ENCODE data around the gene MAP2K4.
A peak's percentile ranks its signal among the peaks of the same experiment; 100 is the strongest.

The MAP2K4 gene

GRCh38 chr17:12021623-12022140 lies 1.0 kb downstream of the MAP2K4 start:
- DNase-seq (no peak), ATAC-seq (no peak)
- Mint-ChIP-seq H3K27me3 (peaks cover 10% of the 10 kb centered on the region), H3K4me3 (peak overlapping the region; percentile 79 to 80), H3K4me1 (peaks cover 50% of the 10 kb centered on the region), H3K27ac (peak overlapping the region; percentile 65 to 90), H3K9me3 (no peaks in the 10 kb centered on the region)

- Mint-ChIP-seq H3K4me1 (peaks cover 56% of the 10 kb centered on the region), H3K27me3 (peaks cover 10% of the 10 kb centered on the region), H3K4me3 (peak overlapping the region; percentile 66 to 80), H3K27ac (no peak overlapping the region), H3K9me3 (no peaks in the 10 kb centered on the region)
- no peak for ATAC-seq
- no peak for DNase-seq
These were observed 1.6 kb downstream of the MAP2K4 start for GRCh38 chr17:12022310-12022709.

DNA sequence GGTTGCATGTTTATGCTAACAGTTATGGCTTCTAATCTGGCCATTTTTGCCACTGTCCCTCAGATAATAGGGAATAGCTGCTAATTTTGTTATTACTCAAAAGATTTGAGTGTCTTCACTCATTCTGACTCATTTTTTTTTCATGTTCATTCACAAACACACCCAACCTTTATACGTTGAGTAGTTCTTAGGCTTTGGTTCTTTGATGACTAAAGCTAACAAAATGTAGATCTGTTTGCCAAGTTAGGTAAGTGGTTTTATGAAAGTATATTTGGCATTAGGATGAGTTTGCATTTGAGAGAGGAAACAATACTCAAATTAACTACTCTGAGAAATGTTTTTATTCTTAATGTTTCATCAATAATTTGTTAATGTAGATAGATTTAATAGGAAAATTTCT lies 3.6 kb downstream of the MAP2K4 start:
- Mint-ChIP-seq H3K4me3 (no peak overlapping the region), H3K4me1 (peaks cover 74% of the 10 kb centered on the region), H3K27ac (no peak overlapping the region), H3K9me3 (no peaks in the 10 kb centered on the region), H3K27me3 (peaks cover 10% of the 10 kb centered on the region)
- no peak for ATAC-seq
- no peak for DNase-seq

- no peaks in the 10 kb centered on the region for H3K9me3 Mint-ChIP-seq
- no peaks in the 10 kb centered on the region for H3K27me3 Mint-ChIP-seq
- H3K27ac Mint-ChIP-seq: no peak overlapping the region
- no peak for DNase-seq
- peaks cover 79% of the 10 kb centered on the region for H3K4me1 Mint-ChIP-seq
- ATAC-seq: no peak
- H3K4me3 Mint-ChIP-seq: no peak overlapping the region
These were observed 7.0 kb downstream of the MAP2K4 start for GRCh38 chr17:12027658-12028057.

DNA sequence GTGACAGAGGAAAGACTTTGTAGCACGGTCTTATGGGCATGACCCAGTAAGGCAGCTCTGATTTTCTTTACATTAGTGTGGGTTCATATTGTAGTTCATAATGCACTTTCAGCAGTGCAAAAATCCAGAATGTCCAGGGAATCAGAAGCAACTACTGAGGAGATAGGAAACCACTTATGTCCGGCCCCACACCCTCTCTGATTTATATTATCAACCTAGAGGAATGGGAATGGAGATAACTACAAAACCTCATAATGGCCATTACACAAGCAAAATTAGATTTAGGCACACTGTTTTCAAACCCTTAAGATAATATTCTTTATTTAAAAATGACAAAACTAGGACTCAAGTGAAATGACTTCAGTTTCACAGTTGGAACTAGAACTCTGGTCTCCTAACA lies 7.9 kb downstream of the MAP2K4 start:
- ATAC-seq (no peak), DNase-seq (no peak)
- H3K4me1 Mint-ChIP-seq: peaks cover 74% of the 10 kb centered on the region
- no peak overlapping the region for H3K27ac Mint-ChIP-seq
- H3K4me3 Mint-ChIP-seq: no peak overlapping the region
- H3K27me3 Mint-ChIP-seq: no peaks in the 10 kb centered on the region
- no peaks in the 10 kb centered on the region for H3K9me3 Mint-ChIP-seq

GRCh38 chr17:12034538-12034937 lies 13.9 kb downstream of the MAP2K4 start:
- DNase-seq (no peak), ATAC-seq (no peak)
- Mint-ChIP-seq H3K27ac (peak overlapping the region; percentile 48 to 79), H3K4me1 (peaks cover 62% of the 10 kb centered on the region), H3K9me3 (no peaks in the 10 kb centered on the region), H3K4me3 (no peak overlapping the region), H3K27me3 (no peaks in the 10 kb centered on the region)

DNA sequence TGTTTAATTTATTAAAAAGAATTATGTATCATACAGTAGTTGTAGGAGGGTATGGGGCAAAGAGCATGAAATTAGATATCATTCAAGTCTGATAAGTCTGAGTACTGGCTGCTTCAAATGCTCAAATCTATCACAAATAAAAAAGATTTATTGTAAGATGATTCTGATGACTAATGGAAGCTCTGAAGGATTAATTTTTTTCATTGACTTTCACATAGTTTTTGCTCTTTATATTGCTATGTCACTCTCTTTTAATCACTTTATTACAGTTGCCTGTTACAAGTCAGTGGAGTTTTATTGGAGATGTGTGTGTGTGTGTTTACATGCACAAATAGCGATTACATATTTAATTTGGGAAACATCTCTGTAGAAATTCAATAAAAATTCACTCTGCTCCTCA lies 15.0 kb downstream of the MAP2K4 start:
- Mint-ChIP-seq H3K4me3 (no peak overlapping the region), H3K27me3 (no peaks in the 10 kb centered on the region)

DNA sequence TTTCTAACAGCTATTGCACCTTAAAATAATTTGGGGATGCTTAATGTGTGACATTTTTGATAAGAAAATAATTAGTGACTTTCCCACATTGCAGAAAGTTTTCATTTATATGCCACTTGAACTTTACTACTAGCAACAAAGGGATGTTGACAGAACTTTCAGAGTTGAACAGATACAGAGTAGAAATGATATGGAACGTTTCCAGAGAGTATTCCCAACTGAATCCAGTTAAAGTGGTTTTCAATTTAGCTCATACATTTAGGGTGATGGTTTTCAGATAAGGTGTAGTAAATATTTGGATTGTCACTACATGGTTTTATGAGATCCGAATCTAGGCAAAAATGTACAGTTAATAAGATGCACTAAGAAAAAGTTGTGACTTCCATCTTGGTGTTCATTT lies 17.3 kb downstream of the MAP2K4 start:
- H3K4me3 Mint-ChIP-seq: no peak overlapping the region
- H3K27ac Mint-ChIP-seq: no peak overlapping the region
- ATAC-seq: no peak
- peaks cover 70% of the 10 kb centered on the region for H3K4me1 Mint-ChIP-seq
- H3K9me3 Mint-ChIP-seq: no peaks in the 10 kb centered on the region
- H3K27me3 Mint-ChIP-seq: no peaks in the 10 kb centered on the region
- no peak for DNase-seq

More for the DNA sequence above, 15.0 kb downstream of the MAP2K4 start:
- H3K4me1 Mint-ChIP-seq: peaks cover 62% of the 10 kb centered on the region
- ATAC-seq: no peak
- no peaks in the 10 kb centered on the region for H3K9me3 Mint-ChIP-seq
- no peak overlapping the region for H3K27ac Mint-ChIP-seq
- DNase-seq: no peak

DNA sequence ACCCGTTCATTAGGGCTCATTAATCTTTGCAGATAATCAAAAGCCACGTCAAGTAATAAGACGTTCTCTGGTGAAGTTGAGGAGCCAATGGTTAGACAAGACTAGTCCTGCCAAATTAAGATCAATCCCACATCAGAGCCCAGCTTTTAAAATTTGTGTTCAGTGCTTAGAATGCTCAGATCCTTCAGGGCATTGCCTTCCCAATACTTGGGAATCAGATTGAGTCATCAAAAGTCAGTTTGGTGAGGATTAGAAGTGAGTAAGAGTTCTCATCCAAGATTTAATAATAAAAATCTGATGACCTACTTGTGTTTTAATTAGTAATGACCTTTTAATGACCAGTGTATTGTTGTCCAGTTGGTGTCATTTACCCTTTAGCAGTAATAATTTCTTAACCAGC lies 19.8 kb downstream of the MAP2K4 start:
- ATAC-seq (no peak), DNase-seq (no peak)
- H3K27ac Mint-ChIP-seq: no peak overlapping the region
- no peaks in the 10 kb centered on the region for H3K27me3 Mint-ChIP-seq
- H3K4me3 Mint-ChIP-seq: no peak overlapping the region
- no peaks in the 10 kb centered on the region for H3K9me3 Mint-ChIP-seq
- peaks cover 83% of the 10 kb centered on the region for H3K4me1 Mint-ChIP-seq

DNA sequence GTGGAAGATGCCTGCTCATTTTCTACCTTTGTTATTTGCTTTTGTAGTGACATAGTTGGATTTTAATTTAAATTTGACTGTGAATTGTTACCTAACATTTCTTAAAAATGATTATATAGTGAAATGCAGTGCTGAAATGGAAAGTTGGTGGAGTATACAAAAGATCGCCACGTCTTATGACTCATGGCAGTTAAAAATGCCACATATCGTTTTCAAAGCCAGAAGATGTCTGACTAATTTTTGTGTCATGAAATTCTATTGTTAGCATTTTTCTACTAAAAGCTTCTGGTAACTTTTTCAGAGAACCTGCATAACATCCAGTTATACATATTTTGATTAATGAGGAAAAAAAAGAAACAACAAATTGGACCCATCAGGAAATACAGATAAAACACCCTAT lies 20.6 kb downstream of the MAP2K4 start:
- peak overlapping the region in 1 of 2 donors; percentile 89 for H3K27ac Mint-ChIP-seq
- no peaks in the 10 kb centered on the region for H3K27me3 Mint-ChIP-seq
- ATAC-seq (peak; percentile 63), DNase-seq (no peak)
- peak overlapping the region; percentile 36 to 73 for H3K4me3 Mint-ChIP-seq
- H3K9me3 Mint-ChIP-seq: no peaks in the 10 kb centered on the region
- H3K4me1 Mint-ChIP-seq: peaks cover 90% of the 10 kb centered on the region

- Mint-ChIP-seq H3K27me3 (no peaks in the 10 kb centered on the region), H3K4me3 (no peak overlapping the region), H3K27ac (no peak overlapping the region), H3K9me3 (no peaks in the 10 kb centered on the region), H3K4me1 (peaks cover 91% of the 10 kb centered on the region)
- DNase-seq: no peak
- ATAC-seq: no peak
These were observed 23.0 kb downstream of the MAP2K4 start for GRCh38 chr17:12043702-12044101.

- Mint-ChIP-seq H3K9me3 (no peaks in the 10 kb centered on the region), H3K4me1 (peaks cover 91% of the 10 kb centered on the region), H3K27me3 (no peaks in the 10 kb centered on the region), H3K4me3 (no peak overlapping the region), H3K27ac (no peak overlapping the region)
- no peak for ATAC-seq
- no peak for DNase-seq
These were observed 26.1 kb downstream of the MAP2K4 start for GRCh38 chr17:12046786-12047185.

DNA sequence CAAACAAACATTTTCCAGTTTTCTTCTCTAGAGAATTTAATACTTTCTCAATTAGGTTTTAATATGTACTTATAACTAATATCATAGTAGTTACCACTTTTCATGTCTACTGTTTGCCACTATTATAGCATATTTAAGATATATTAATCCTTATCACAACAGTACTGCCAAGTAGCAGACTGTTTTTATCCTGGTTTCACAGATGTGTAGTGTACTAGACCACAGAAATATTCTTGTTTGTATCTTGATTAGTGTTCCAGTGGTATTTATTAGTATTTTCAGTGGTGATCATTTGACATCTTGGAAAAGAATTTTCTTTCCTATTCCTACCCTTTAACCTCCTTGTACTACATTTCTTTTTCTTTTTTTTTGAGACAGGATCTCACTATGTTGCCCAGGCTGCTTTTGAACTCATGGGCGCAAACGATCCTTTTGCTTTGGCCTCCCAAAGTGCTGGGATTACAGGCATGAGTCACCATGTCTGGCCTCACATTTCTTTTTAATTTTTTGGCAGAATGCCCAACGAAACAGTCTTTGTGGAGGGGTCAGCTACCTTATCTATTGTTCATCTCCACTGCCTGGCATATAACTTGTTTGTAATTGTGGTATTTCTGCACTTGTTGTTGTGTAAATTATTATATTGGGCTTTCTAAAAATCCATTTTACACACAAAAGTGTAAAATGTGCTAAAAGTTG lies 27.2 kb downstream of the MAP2K4 start:
- ATAC-seq: no peak
- no peak for DNase-seq
- Mint-ChIP-seq H3K27ac (peak overlapping the region in 1 of 2 donors; percentile 11), H3K27me3 (no peaks in the 10 kb centered on the region), H3K4me1 (peaks cover 91% of the 10 kb centered on the region), H3K4me3 (peak overlapping the region in 1 of 2 donors; percentile 24), H3K9me3 (no peaks in the 10 kb centered on the region)

GRCh38 chr17:12048843-12049473 lies 28.3 kb downstream of the MAP2K4 start:
- H3K27ac Mint-ChIP-seq: no peak overlapping the region
- peaks cover 92% of the 10 kb centered on the region for H3K4me1 Mint-ChIP-seq
- no peaks in the 10 kb centered on the region for H3K27me3 Mint-ChIP-seq
- H3K9me3 Mint-ChIP-seq: no peaks in the 10 kb centered on the region
- H3K4me3 Mint-ChIP-seq: peak overlapping the region; percentile 22 to 42
- DNase-seq (no peak), ATAC-seq (peak; percentile 55)

DNA sequence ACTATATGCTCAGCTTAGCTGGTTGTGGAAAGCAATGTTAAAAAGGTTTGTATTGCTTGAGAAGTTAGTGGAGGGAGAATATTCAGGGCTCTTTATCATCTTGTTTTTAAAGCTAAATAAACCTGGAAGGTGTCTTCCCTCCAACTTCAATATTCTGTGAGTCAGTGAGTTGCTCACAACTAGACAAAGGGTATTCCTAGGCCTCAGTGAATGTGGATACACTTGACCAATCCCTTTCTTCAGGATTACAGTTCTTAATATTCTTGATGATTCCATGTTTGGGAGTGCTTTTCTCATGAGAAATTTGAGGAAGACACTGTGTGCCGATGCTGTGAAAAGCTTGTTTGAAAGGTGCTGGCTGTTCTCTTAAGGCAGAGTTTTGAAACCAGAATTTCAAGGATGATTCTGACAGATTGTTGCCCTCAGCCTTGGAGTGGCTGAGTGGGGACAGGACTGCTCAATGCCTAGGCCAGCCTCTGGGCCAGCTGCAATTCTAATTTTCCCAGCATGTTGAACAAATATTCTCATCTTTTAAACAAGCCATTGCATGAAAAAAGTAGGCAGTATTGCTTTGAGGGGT lies 30.1 kb downstream of the MAP2K4 start:
- ATAC-seq (no peak), DNase-seq (no peak)
- H3K27ac Mint-ChIP-seq: no peak overlapping the region
- H3K9me3 Mint-ChIP-seq: no peaks in the 10 kb centered on the region
- H3K4me3 Mint-ChIP-seq: no peak overlapping the region
- no peaks in the 10 kb centered on the region for H3K27me3 Mint-ChIP-seq
- peaks cover 94% of the 10 kb centered on the region for H3K4me1 Mint-ChIP-seq

DNA sequence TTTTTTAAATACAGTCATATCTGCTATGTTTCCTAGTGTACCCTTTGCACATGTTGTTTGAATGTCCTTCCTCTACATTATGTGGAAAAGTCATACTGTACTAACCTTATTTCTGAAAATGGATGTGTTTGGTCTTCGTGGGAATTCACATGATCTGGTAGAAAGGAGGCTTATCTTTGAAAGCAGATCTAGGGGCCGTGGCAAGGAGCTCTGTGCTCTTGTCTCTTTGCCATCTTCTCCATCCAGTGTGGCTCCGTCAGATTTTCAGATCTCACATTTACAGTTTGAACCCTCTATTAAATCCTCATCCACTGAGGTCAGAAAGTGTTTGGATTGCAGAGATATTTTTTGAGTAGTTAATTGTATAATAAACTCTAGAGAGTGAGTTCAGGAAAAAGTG lies 32.9 kb downstream of the MAP2K4 start:
- Mint-ChIP-seq H3K27me3 (no peaks in the 10 kb centered on the region), H3K27ac (peak overlapping the region; percentile 67 to 83), H3K4me1 (peaks cover 90% of the 10 kb centered on the region), H3K4me3 (peak overlapping the region; percentile 73 to 83), H3K9me3 (no peaks in the 10 kb centered on the region)
- no peak for DNase-seq
- ATAC-seq: no peak
